ENCODE measurements around the gene LRBA. TPM values are rescaled to one million over a fixed set of nuclear protein-coding genes. Genes with fewer than 3 reads are reported as not detected.

The LRBA gene
- total and polyA plus RNA-seq, 2 of the 4 experiments (the other 2 are of a cell fraction) = 10.2 to 51.6 TPM

- dilution Hi-C loops (cut with HindIII; ENCODE audit: low sequenced_read_pairs, unreplicated experiment) (no loop called here), intact Hi-C loops (cut with micrococcal nuclease) (no loop called here), in situ Hi-C loops (cut with MboI; ENCODE audit: low sequenced_read_pairs) (no loop called here)
- TF ChIP-seq ELK1 (IDR thresholded peaks at IDR 0.05; ENCODE audit: borderline replicate concordance, low read depth, low read length) = no peak
- no peak for TF ChIP-seq RCOR1 (IDR thresholded peaks at IDR 0.05; ENCODE audit: insufficient replicate concordance, low read length)
- no peak for TF ChIP-seq NFE2L2 (IDR thresholded peaks at IDR 0.05; ENCODE audit: low read depth, low read length)
- peak; percentile 75 for TF ChIP-seq MAFK (IDR thresholded peaks at IDR 0.05; ENCODE audit: low read depth, low read length)
- Histone ChIP-seq H3K9me3 (ENCODE audit: control insufficient read depth, insufficient read depth, low read length) (no peaks in the 10 kb centered on the region), H3K4me2 (ENCODE audit: low read depth, low read length) (no peak overlapping the region), H2BK120ac (ENCODE audit: low read depth, low read length) (no peak overlapping the region), H2BK20ac (ENCODE audit: low read depth, low read length) (no peak overlapping the region), H3K9me1 (ENCODE audit: insufficient read depth, low read length) (no peaks in the 10 kb centered on the region; the same call in 1 of the 2 replicates), H3K36me3 (ENCODE audit: control insufficient read depth, insufficient read depth, low read length) (no peaks in the 10 kb centered on the region), H4K20me1 (ENCODE audit: insufficient read depth, low read length) (no peaks in the 10 kb centered on the region), H2AK9ac (replicated peaks; ENCODE audit: low read depth, low read length, poor library complexity) (no peak overlapping the region), H3K4ac (ENCODE audit: low read depth, low read length) (no peak overlapping the region), H2AFZ (replicated peaks; ENCODE audit: low read length, poor library complexity) (no peak overlapping the region), H3K27ac (ENCODE audit: insufficient read depth, low read length) (no peak overlapping the region), H3K18ac (ENCODE audit: low read depth, low read length) (no peak overlapping the region), H3K23ac (ENCODE audit: low read depth, low read length) (no peak overlapping the region), H4K5ac (ENCODE audit: low read depth, low read length) (no peak overlapping the region), H3K14ac (replicated peaks; ENCODE audit: low read depth, low read length) (no peak overlapping the region), H2AK5ac (ENCODE audit: low read depth, low read length) (no peak overlapping the region), H3K4me3 (ENCODE audit: insufficient read depth, low read depth, low read length) (no peak overlapping the region), H4K91ac (ENCODE audit: insufficient read depth, low read depth, low read length) (no peak overlapping the region), H3K27me3 (ENCODE audit: control insufficient read depth, insufficient read depth, low read length) (no peaks in the 10 kb centered on the region), H4K8ac (ENCODE audit: low read depth in 2 of 2, low read length in 2 of 2) (no peak overlapping the region), H3K4me1 (ENCODE audit: control insufficient read depth, insufficient read depth, low read length) (no peaks in the 10 kb centered on the region), H2BK5ac (ENCODE audit: low read depth, low read length, poor library complexity, severe bottlenecking) (no peak overlapping the region), H3K79me1 (ENCODE audit: low read depth in 1 of 2, low read length in 2 of 2) (no peaks in the 10 kb centered on the region), H2BK15ac (ENCODE audit: low read depth, low read length) (no peak overlapping the region), H3K9ac (ENCODE audit: low read depth, low read length) (no peak overlapping the region), H3K56ac (ENCODE audit: extremely low read depth, insufficient read depth, low read length) (no peak overlapping the region)
- WGBS, 2 experiments (ENCODE audit: extremely low coverage in 2 of 2, insufficient read length in 1 of 2) = no CpG with 5 or more reads among the region's 3 CpGs
- BruUV-seq (replicated peaks) = no TSS peak
- ATAC-seq (ENCODE audit: low read depth) (no peak), DNase-seq (no peak)
- ChIA-PET POLR2A (ENCODE audit: unreplicated experiment) (no interaction called here), CTCF (interaction anchor here (0.6 to 1.3 kb wide), 2 partner anchors 14 to 497 kb away, joined by 3 read pairs; no protein-coding TSS in a partner anchor)
These were observed 645.4 kb downstream of the LRBA start for GRCh38 chr4:150369434-150370380.
